OCI-LY7 (cell line): Measurements from ENCODE around the gene PAN3. TPM values are rescaled to one million over a fixed set of nuclear protein-coding genes. Genes with fewer than 3 reads are reported as not detected.

Experiments used
- BruUV-seq: library from RNA; stranded (reverse); fragments of 400-500 nt; replicated peaks from 2 replicates; lab custom pipeline; 2021; lab: Mats Ljungman, UMichigan
- CTCF ChIA-PET: fragments of 300-600 bp; sonication (Branson Sonifier 250); formaldehyde crosslinking; loops from one replicate; lab custom pipeline; 2022; ENCODE audit warnings: antibody characterized with exemption; ENCODE audit not compliant: unreplicated experiment; lab: Charles Lee
- POLR2A ChIA-PET: fragments of 300-600 bp; sonication (Branson Sonifier 250); formaldehyde crosslinking; loops from one replicate; lab custom pipeline; 2022; ENCODE audit warnings: antibody characterized with exemption; lab: Charles Lee
- DNase-seq: peaks from one replicate; pipeline ENCODE4 v3.0.0-alpha.2; 2015; ENCODE audit warnings: low spot score
- H2AFZ ChIP-seq: fragments of 200-600 bp; sonication (generic), shearing (Covaris generic); 2 replicates; pipeline ENCODE4 v1.6.1; 2014; ENCODE audit warnings: mild to moderate bottlenecking, antibody characterized with exemption, low read length, moderate library complexity
- H3K27ac ChIP-seq: fragments of 200-600 bp; sonication (generic); 2 replicates; pipeline ENCODE4 v1.5.1; 2014; ENCODE audit warnings: mixed run types, low read depth, mild to moderate bottlenecking, moderate library complexity, low read length, inconsistent platforms; ENCODE audit not compliant: poor library complexity, severe bottlenecking
- H3K36me3 ChIP-seq: fragments of 200-600 bp; sonication (generic); 2 replicates; pipeline ENCODE4 v1.6.1; 2014; ENCODE audit warnings: mild to moderate bottlenecking, antibody characterized with exemption, low read length, moderate library complexity, mixed read lengths; ENCODE audit not compliant: insufficient read depth
- H3K4me1 ChIP-seq: fragments of 200-600 bp; sonication (generic); 2 replicates; pipeline ENCODE4 v1.5.1; 2014; ENCODE audit warnings: mild to moderate bottlenecking, low read length; ENCODE audit not compliant: insufficient read depth, poor library complexity, severe bottlenecking
- H3K4me2 ChIP-seq: fragments of 200-600 bp; sonication (generic); 2 replicates; pipeline ENCODE4 v1.6.1; 2014; ENCODE audit warnings: mild to moderate bottlenecking, low read length
- H3K4me3 ChIP-seq: fragments of 200-600 bp; sonication (generic); 2 replicates; pipeline ENCODE4 v1.5.1; 2014; ENCODE audit warnings: mild to moderate bottlenecking, low read depth, low read length; ENCODE audit not compliant: poor library complexity, severe bottlenecking
- H3K79me2 ChIP-seq: fragments of 200-600 bp; sonication (generic); 2 replicates; pipeline ENCODE4 v1.6.1; 2016; ENCODE audit warnings: low read depth, mild to moderate bottlenecking, low read length, moderate library complexity, mixed read lengths; ENCODE audit not compliant: insufficient read depth
- H3K9me2 ChIP-seq: fragments of 200-600 bp; sonication (generic); 2 replicates; pipeline ENCODE4 v1.6.1; 2016; ENCODE audit warnings: mild to moderate bottlenecking, low read length, mixed read lengths; ENCODE audit not compliant: insufficient read depth
- H3K9me3 ChIP-seq: fragments of 200-600 bp; sonication (generic); 2 replicates; pipeline ENCODE4 v1.6.1; 2014; ENCODE audit warnings: mild to moderate bottlenecking, mixed run types, low read length, mixed read lengths
- H4K20me1 ChIP-seq: fragments of 200-600 bp; sonication (generic); 2 replicates; pipeline ENCODE4 v1.6.1; 2014; ENCODE audit warnings: mild to moderate bottlenecking, antibody characterized with exemption, low read length, moderate library complexity, mixed read lengths; ENCODE audit not compliant: insufficient read depth
- CTCF ChIP-seq: fragments of 200-600 bp; sonication (generic); conservative IDR thresholded peaks from 2 replicates; pipeline ENCODE4 v1.5.1; 2014; ENCODE audit warnings: mild to moderate bottlenecking, antibody characterized with exemption, low read length, moderate library complexity, mixed read lengths
- EZH2phosphoT487 ChIP-seq: fragments of 200-600 bp; sonication (generic); IDR thresholded peaks from 2 replicates; pipeline ENCODE4 v1.6.1; 2018; ENCODE audit warnings: low read depth, borderline replicate concordance, mild to moderate bottlenecking, mixed run types, antibody characterized with exemption, low read length, moderate library complexity, mixed read lengths
- intact Hi-C: fragments of 100-400 bp; cut with micrococcal nuclease; formaldehyde crosslinking; loops from one replicate; pipeline ENCODE4 v1.10.0; 2022; ENCODE audit not compliant: unreplicated experiment
- total RNA-seq, 2 experiments: library from RNA; depleted of rRNA in 1 of 2; stranded (reverse); fragments of >200 nt in 1 of 2; shearing (Covaris generic) in 1 of 2; gene quantifications; 2 replicates each; pipeline ENCODE4 v1.2.3, GENCODE V29; 2014 to 2022

The PAN3 gene
- total RNA-seq, 2 experiments from 2014 or later: 20.4 to 54.8 TPM

GRCh38 chr13:28097503-28097902 is 40.8 kb upstream of the PAN3 start:
- Histone ChIP-seq H3K4me3 (no peak overlapping the region), H3K4me2 (no peak overlapping the region), H3K36me3 (no peaks in the 10 kb centered on the region), H3K27ac (no peak overlapping the region), H4K20me1 (no peaks in the 10 kb centered on the region), H3K4me1 (no peaks in the 10 kb centered on the region), H3K79me2 (no peaks in the 10 kb centered on the region), H3K9me3 (no peaks in the 10 kb centered on the region), H3K9me2 (no peaks in the 10 kb centered on the region), H2AFZ (no peak overlapping the region)
- ChIA-PET POLR2A (no interaction called here), CTCF (no interaction called here)
- TF ChIP-seq CTCF: no peak
- TF ChIP-seq EZH2phosphoT487: no peak
- BruUV-seq: no TSS peak
- intact Hi-C loops: no loop called here
- no peak for DNase-seq

- Histone ChIP-seq H3K4me2 (no peak overlapping the region), H3K36me3 (no peaks in the 10 kb centered on the region), H4K20me1 (no peaks in the 10 kb centered on the region), H3K9me3 (no peaks in the 10 kb centered on the region), H3K4me1 (no peaks in the 10 kb centered on the region), H3K9me2 (no peaks in the 10 kb centered on the region), H3K4me3 (no peak overlapping the region), H3K27ac (no peak overlapping the region), H2AFZ (no peak overlapping the region), H3K79me2 (no peaks in the 10 kb centered on the region)
- no TSS peak for BruUV-seq
- DNase-seq: no peak
- intact Hi-C loops: no loop called here
- TF ChIP-seq EZH2phosphoT487: no peak
- no peak for TF ChIP-seq CTCF
- ChIA-PET CTCF (no interaction called here), POLR2A (interaction anchor here (0.7 to 1.0 kb wide), 3 partner anchors 16 to 432 kb away, joined by 3 read pairs; no protein-coding TSS in a partner anchor)
Measured at GRCh38 chr13:28099396-28100149, 38.8 kb upstream of the PAN3 start.
